GM12864 (cell line): Measurements from ENCODE around the gene ZNF678.
"Not testable (repeated sequence)": the region's sequence is repeated elsewhere in the genome, so short reads cannot be mapped to it uniquely, and the experiment has no call there.

ENCODE experiments used
- DNase-seq: peaks from one replicate; pipeline ENCODE4 v3.0.0-alpha.2; 2011; ENCODE audit warnings: low read depth
- H3K4me3 ChIP-seq: 2 replicates; pipeline ENCODE4 v1.5.1; 2011; ENCODE audit warnings: mild to moderate bottlenecking, low read depth, low read length, control low read depth
- CTCF ChIP-seq: IDR thresholded peaks from 2 replicates; pipeline ENCODE4 v1.5.1; 2011; ENCODE audit warnings: low read depth, mild to moderate bottlenecking, moderate library complexity, low read length, control low read depth, inconsistent platforms; ENCODE audit errors: missing control alignments

Gene ZNF678

GRCh38 chr1:227604446-227604845, 41.1 kb downstream of the ZNF678 start:
- DNase-seq: no peak
- no peak for TF ChIP-seq CTCF
- H3K4me3 ChIP-seq: no peak overlapping the region

GRCh38 chr1:227606271-227606670, 42.9 kb downstream of the ZNF678 start:
- H3K4me3 ChIP-seq, DNase-seq: not testable (repeated sequence)

GRCh38 chr1:227607336-227607898, 44.1 kb downstream of the ZNF678 start:
- H3K4me3 ChIP-seq: no peak overlapping the region
- no peak for DNase-seq
- TF ChIP-seq CTCF: no peak

- no peak for TF ChIP-seq CTCF
- no peak for DNase-seq
- no peak overlapping the region for H3K4me3 ChIP-seq
Observed at GRCh38 chr1:227612658-227613057, 49.3 kb downstream of the ZNF678 start.

- DNase-seq: no peak
- no peak overlapping the region for H3K4me3 ChIP-seq
- TF ChIP-seq CTCF: no peak
Observed at GRCh38 chr1:227613526-227613925, 50.2 kb downstream of the ZNF678 start.

- no peak for TF ChIP-seq CTCF
- DNase-seq: no peak
- no peak overlapping the region for H3K4me3 ChIP-seq
Observed at GRCh38 chr1:227621211-227621610, 57.9 kb downstream of the ZNF678 start.

- no peak overlapping the region for H3K4me3 ChIP-seq
- TF ChIP-seq CTCF: no peak
Observed at GRCh38 chr1:227622739-227623475, 59.6 kb downstream of the ZNF678 start.

More at GRCh38 chr1:227622739-227623475, 59.6 kb downstream of the ZNF678 start:
- DNase-seq: no peak
